Osteocyte (in vitro differentiated cells): ENCODE data around the gene GPRIN3. TPM values are rescaled to one million over a fixed set of nuclear protein-coding genes. Genes with fewer than 3 reads are reported as not detected.
A peak's percentile ranks its signal among the peaks of the same experiment; 100 is the strongest.

Experiments used
- DNase-seq: peaks from one replicate; pipeline ENCODE4 v3.0.0; 2021; ENCODE audit warnings: mixed read lengths; ENCODE audit not compliant: unreplicated experiment; ENCODE audit errors: extremely low spot score
- H3K27ac Mint-ChIP-seq: one replicate; pipeline ENCODE4 v1.8.0; 2021; ENCODE audit warnings: mild to moderate bottlenecking, mixed read lengths; ENCODE audit not compliant: unreplicated experiment
- H3K27me3 Mint-ChIP-seq: one replicate; pipeline ENCODE4 v1.8.0; 2021; ENCODE audit warnings: mixed read lengths; ENCODE audit not compliant: unreplicated experiment
- H3K36me3 Mint-ChIP-seq: one replicate; pipeline ENCODE4 v1.8.0; 2021; ENCODE audit warnings: mixed read lengths; ENCODE audit not compliant: unreplicated experiment
- H3K4me1 Mint-ChIP-seq: one replicate; pipeline ENCODE4 v1.8.0; 2021; ENCODE audit warnings: mixed read lengths; ENCODE audit not compliant: unreplicated experiment
- H3K4me3 Mint-ChIP-seq: one replicate; pipeline ENCODE4 v1.8.0; 2021; ENCODE audit warnings: mild to moderate bottlenecking, moderate library complexity, mixed read lengths; ENCODE audit not compliant: unreplicated experiment
- H3K9me3 Mint-ChIP-seq: one replicate; pipeline ENCODE4 v1.8.0; 2021; ENCODE audit warnings: mixed read lengths; ENCODE audit not compliant: unreplicated experiment
- CTCF ChIP-seq: fragments of 200-600 bp; sonication (generic); IDR thresholded peaks from 2 replicates; pipeline ENCODE4 v1.5.0; 2021; ENCODE audit warnings: antibody characterized with exemption, mild to moderate bottlenecking, moderate library complexity
- total RNA-seq: library from RNA; stranded (reverse); gene quantifications from 2 replicates; pipeline ENCODE4 v1.2.1, GENCODE V29; 2021

Gene GPRIN3
- total RNA-seq, 1 donor from 2014 or later, result not detected

GRCh38 chr4:89230271-89230670, 77.3 kb downstream of the GPRIN3 start:
- no peak overlapping the region for H3K27ac Mint-ChIP-seq
- H3K9me3 Mint-ChIP-seq, result no peaks in the 10 kb centered on the region
- no peaks in the 10 kb centered on the region for H3K36me3 Mint-ChIP-seq
- H3K27me3 Mint-ChIP-seq, result peaks cover 7% of the 10 kb centered on the region
- no peak overlapping the region for H3K4me3 Mint-ChIP-seq
- H3K4me1 Mint-ChIP-seq, result no peaks in the 10 kb centered on the region
- TF ChIP-seq CTCF, result no peak
- DNase-seq, result no peak

- H3K9me3 Mint-ChIP-seq, result no peaks in the 10 kb centered on the region
- no peak overlapping the region for H3K4me3 Mint-ChIP-seq
- no peak overlapping the region for H3K27ac Mint-ChIP-seq
- H3K36me3 Mint-ChIP-seq, result no peaks in the 10 kb centered on the region
- DNase-seq, result no peak
- H3K4me1 Mint-ChIP-seq, result no peaks in the 10 kb centered on the region
- TF ChIP-seq CTCF, result peak; percentile 80
- peaks cover 9% of the 10 kb centered on the region for H3K27me3 Mint-ChIP-seq
Measured at GRCh38 chr4:89226665-89227574, 80.7 kb downstream of the GPRIN3 start.

- TF ChIP-seq CTCF, result no peak
- H3K36me3 Mint-ChIP-seq, result no peaks in the 10 kb centered on the region
- no peaks in the 10 kb centered on the region for H3K4me1 Mint-ChIP-seq
- no peak for DNase-seq
- H3K4me3 Mint-ChIP-seq, result no peak overlapping the region
- no peaks in the 10 kb centered on the region for H3K9me3 Mint-ChIP-seq
- H3K27me3 Mint-ChIP-seq, result peaks cover 17% of the 10 kb centered on the region
- no peak overlapping the region for H3K27ac Mint-ChIP-seq
Measured at GRCh38 chr4:89222170-89222569, 85.4 kb downstream of the GPRIN3 start.

- Mint-ChIP-seq H3K27ac (no peak overlapping the region), H3K36me3 (no peaks in the 10 kb centered on the region), H3K4me1 (no peaks in the 10 kb centered on the region), H3K4me3 (no peak overlapping the region), H3K27me3 (peaks cover 20% of the 10 kb centered on the region), H3K9me3 (no peaks in the 10 kb centered on the region)
- DNase-seq, result no peak
- TF ChIP-seq CTCF, result no peak
Measured at GRCh38 chr4:89221167-89221867, 86.3 kb downstream of the GPRIN3 start.

- no peaks in the 10 kb centered on the region for H3K9me3 Mint-ChIP-seq
- DNase-seq, result no peak
- H3K4me1 Mint-ChIP-seq, result no peaks in the 10 kb centered on the region
- TF ChIP-seq CTCF, result no peak
- peaks cover 22% of the 10 kb centered on the region for H3K27me3 Mint-ChIP-seq
- no peak overlapping the region for H3K4me3 Mint-ChIP-seq
- no peaks in the 10 kb centered on the region for H3K36me3 Mint-ChIP-seq
- H3K27ac Mint-ChIP-seq, result no peak overlapping the region
Measured at GRCh38 chr4:89218587-89218986, 89.0 kb downstream of the GPRIN3 start.
